OCI-LY3 (cell line): Measurements from ENCODE around the gene MAP2K6.

Experiments used
- H2AFZ ChIP-seq: fragments of 200-600, 300-600 bp; shearing (Covaris generic); 2 replicates; pipeline ENCODE4 v1.6.0; 2014; ENCODE audit warnings: antibody characterized with exemption, low read depth, low read length
- H3K27ac ChIP-seq: fragments of 200-600, 300-600 bp; sonication (generic); 2 replicates; pipeline ENCODE4 v1.5.1; 2014; ENCODE audit warnings: mild to moderate bottlenecking, low read length, moderate library complexity, mixed read lengths
- H3K27me3 ChIP-seq: fragments of 200-600, 300-600 bp; sonication (generic); 2 replicates; pipeline ENCODE4 v1.6.1; 2014; ENCODE audit warnings: low read depth, low read length, mixed read lengths
- H3K36me3 ChIP-seq: fragments of 200-600, 300-600 bp; sonication (generic); replicated peaks from 2 replicates; pipeline ENCODE3; 2014; ENCODE audit warnings: low read depth, low read length, mixed read lengths
- H3K4me1 ChIP-seq: fragments of 300-600, 200-600 bp; sonication (generic); 2 replicates; pipeline ENCODE4 v1.6.1; 2014; ENCODE audit warnings: low read length, mixed read lengths
- H3K4me2 ChIP-seq: fragments of 200-600, 300-600 bp; sonication (generic); 2 replicates; pipeline ENCODE4 v1.6.1; 2014; ENCODE audit warnings: low read length, mixed read lengths
- H3K4me3 ChIP-seq: fragments of 300-600, 200-600 bp; sonication (generic); 2 replicates; pipeline ENCODE4 v1.5.1; 2014; ENCODE audit warnings: antibody characterized with exemption, mild to moderate bottlenecking, low read length, moderate library complexity
- H3K79me2 ChIP-seq: fragments of 300-600, 200-600 bp; shearing (Covaris generic); 2 replicates; pipeline ENCODE4 v1.6.1; 2014; ENCODE audit warnings: mild to moderate bottlenecking, low read length, mixed read lengths
- H3K9ac ChIP-seq: fragments of 300-600, 200-600 bp; shearing (Covaris generic); 2 replicates; pipeline ENCODE4 v1.6.0; 2014; ENCODE audit warnings: mild to moderate bottlenecking, low read length, moderate library complexity
- H3K9me3 ChIP-seq: fragments of 200-600, 300-600 bp; shearing (Covaris generic); 2 replicates; pipeline ENCODE4 v1.6.1; 2014; ENCODE audit warnings: low read length, mixed read lengths; ENCODE audit not compliant: insufficient read depth
- H4K20me1 ChIP-seq: fragments of 200-600, 300-600 bp; sonication (generic); 2 replicates; pipeline ENCODE4 v1.6.1; 2016; ENCODE audit warnings: low read length, mixed read lengths; ENCODE audit not compliant: insufficient read depth
- CTCF ChIP-seq: fragments of 200-600, 300-600 bp; sonication (generic); IDR thresholded peaks from 2 replicates; pipeline ENCODE4 v1.5.1; 2014; ENCODE audit warnings: antibody characterized with exemption, low read length, low read depth
- EZH2phosphoT487 ChIP-seq: fragments of 200-600 bp; shearing (Covaris generic); IDR thresholded peaks from 2 replicates; pipeline ENCODE4 v1.6.1; 2018; ENCODE audit warnings: antibody characterized with exemption, mixed run types, low read depth

Gene MAP2K6

GRCh38 chr17:69410671-69411070, 3.8 kb upstream of the MAP2K6 start:
- no peaks in the 10 kb centered on the region for H3K79me2 ChIP-seq
- no peak overlapping the region for H3K27ac ChIP-seq
- no peaks in the 10 kb centered on the region for H3K27me3 ChIP-seq
- no peak overlapping the region for H3K4me3 ChIP-seq
- no peak overlapping the region for H3K4me2 ChIP-seq
- no peaks in the 10 kb centered on the region for H4K20me1 ChIP-seq
- H3K9me3 ChIP-seq, result no peaks in the 10 kb centered on the region
- no peak overlapping the region for H2AFZ ChIP-seq
- H3K4me1 ChIP-seq, result peaks cover 5% of the 10 kb centered on the region
- H3K9ac ChIP-seq, result no peak overlapping the region
- no peak for TF ChIP-seq EZH2phosphoT487
- no peaks in the 10 kb centered on the region for H3K36me3 ChIP-seq

- Histone ChIP-seq H3K4me3 (no peak overlapping the region), H3K79me2 (no peaks in the 10 kb centered on the region), H3K36me3 (no peaks in the 10 kb centered on the region), H3K9ac (no peak overlapping the region), H3K4me2 (no peak overlapping the region), H3K27ac (no peak overlapping the region), H3K27me3 (no peaks in the 10 kb centered on the region), H4K20me1 (no peaks in the 10 kb centered on the region), H3K9me3 (no peaks in the 10 kb centered on the region), H2AFZ (no peak overlapping the region), H3K4me1 (peaks cover 14% of the 10 kb centered on the region)
- TF ChIP-seq CTCF, result no peak
- TF ChIP-seq EZH2phosphoT487, result no peak
Measured at GRCh38 chr17:69411766-69412165, 2.7 kb upstream of the MAP2K6 start.

- H3K4me3 ChIP-seq, result no peak overlapping the region
- TF ChIP-seq CTCF, result no peak
- no peaks in the 10 kb centered on the region for H3K9me3 ChIP-seq
- H3K36me3 ChIP-seq, result no peaks in the 10 kb centered on the region
- no peak overlapping the region for H3K27ac ChIP-seq
- no peak overlapping the region for H3K9ac ChIP-seq
- no peaks in the 10 kb centered on the region for H3K27me3 ChIP-seq
- no peaks in the 10 kb centered on the region for H3K79me2 ChIP-seq
- no peak overlapping the region for H2AFZ ChIP-seq
- peaks cover 14% of the 10 kb centered on the region for H3K4me1 ChIP-seq
- H4K20me1 ChIP-seq, result no peaks in the 10 kb centered on the region
- H3K4me2 ChIP-seq, result no peak overlapping the region
Measured at GRCh38 chr17:69412251-69412671, 2.2 kb upstream of the MAP2K6 start.

GRCh38 chr17:69415431-69415830, 934 bp downstream of the MAP2K6 start:
- Histone ChIP-seq H3K9me3 (no peaks in the 10 kb centered on the region), H3K4me1 (peaks cover 14% of the 10 kb centered on the region), H3K36me3 (no peaks in the 10 kb centered on the region), H3K4me3 (peak overlapping the region; percentile 82), H3K27me3 (no peaks in the 10 kb centered on the region), H3K9ac (no peak overlapping the region), H3K27ac (peak overlapping the region; percentile 8; the same call in 1 of the 2 replicates), H3K4me2 (peak overlapping the region; percentile 92), H4K20me1 (no peaks in the 10 kb centered on the region), H2AFZ (peak overlapping the region; percentile 43; the same call in 1 of the 2 replicates), H3K79me2 (no peaks in the 10 kb centered on the region)
- TF ChIP-seq EZH2phosphoT487 (no peak), CTCF (no peak)
